Middle frontal gyrus (tissue), 1 donor: ENCODE data around the gene NBAS.

ENCODE experiments used
- DNase-seq: peaks from one replicate; pipeline ENCODE4 v3.0.0-alpha.2; 2015; ENCODE audit warnings: low spot score; ENCODE audit errors: extremely low spot score

NBAS gene

DNA sequence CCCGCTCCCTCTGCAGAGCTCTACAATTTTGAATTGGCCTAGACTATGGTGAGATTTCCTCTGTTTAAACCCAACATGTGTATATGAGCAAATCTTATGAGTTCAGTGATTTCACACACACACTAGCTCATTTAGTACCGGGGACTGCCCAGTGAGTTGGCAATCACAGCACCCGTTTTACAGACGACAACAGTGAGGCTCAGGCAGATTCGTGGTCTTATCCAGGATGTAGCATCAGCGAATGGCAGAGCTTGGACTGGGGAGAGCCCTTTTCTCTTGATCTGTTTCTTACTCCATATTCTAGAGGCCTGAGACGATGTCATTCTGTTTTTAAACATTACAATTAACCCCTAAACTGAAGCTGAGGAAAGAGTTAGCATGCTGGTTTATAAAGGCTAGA is 419.9 kb downstream of the NBAS start:
- no peak for DNase-seq

DNA sequence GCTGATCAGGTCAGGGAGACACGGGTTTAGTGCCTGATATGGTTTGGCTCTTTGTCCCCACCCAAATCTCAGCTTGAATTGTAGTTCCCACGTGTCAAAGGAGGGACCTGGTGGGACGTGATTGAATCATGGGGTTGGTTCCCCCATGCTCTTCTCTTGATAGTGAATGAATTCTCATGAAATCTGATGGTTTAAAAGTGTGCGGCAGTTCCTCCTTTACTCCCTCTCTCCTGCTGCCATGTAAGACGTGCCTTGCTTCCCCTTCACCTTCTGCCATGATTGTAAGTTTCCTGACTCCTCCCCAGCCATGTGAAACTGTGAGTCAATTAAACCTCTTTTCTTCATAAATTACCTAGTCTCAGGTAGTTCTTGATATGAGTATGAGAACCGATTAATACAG is 424.5 kb downstream of the NBAS start:
- DNase-seq = no peak

DNA sequence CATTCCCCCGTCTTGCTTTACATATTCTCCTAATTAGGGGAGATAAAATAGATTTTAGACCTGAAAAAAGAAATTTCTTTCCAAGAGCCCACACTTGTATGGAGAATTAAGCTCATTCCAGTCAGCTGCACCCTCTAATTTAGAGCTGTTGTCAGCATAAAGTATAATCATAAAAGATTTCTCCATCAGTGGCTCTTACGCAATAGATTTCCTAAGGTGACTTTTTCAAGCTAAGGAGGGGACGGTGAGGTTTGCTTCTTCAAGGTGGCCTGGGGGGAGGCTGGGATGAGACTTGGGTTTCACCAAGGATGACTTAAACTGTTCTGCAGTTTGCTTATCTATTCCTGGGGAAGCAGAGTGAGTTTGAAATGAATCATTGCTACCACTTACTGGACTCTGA is 426.2 kb downstream of the NBAS start:
- no peak for DNase-seq

DNA sequence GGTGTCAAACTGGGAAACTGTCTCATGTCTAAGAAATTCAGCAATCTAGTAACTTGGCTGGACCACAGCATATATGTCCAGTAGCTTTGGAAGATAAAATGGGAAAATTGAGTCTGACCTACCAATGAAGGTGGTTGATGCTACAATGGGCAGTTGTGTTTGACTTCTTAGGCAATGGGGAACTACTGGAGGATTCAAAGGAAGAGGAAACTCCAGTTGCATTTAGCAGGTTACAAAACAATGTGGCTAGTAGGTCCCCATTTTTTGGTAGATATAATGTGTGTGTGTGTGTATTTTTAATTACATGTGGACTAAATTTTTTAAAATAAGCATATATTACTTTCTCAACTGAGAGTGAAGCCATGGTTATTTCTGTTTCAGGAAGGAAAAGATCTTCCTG is 427.7 kb downstream of the NBAS start:
- no peak for DNase-seq

DNA sequence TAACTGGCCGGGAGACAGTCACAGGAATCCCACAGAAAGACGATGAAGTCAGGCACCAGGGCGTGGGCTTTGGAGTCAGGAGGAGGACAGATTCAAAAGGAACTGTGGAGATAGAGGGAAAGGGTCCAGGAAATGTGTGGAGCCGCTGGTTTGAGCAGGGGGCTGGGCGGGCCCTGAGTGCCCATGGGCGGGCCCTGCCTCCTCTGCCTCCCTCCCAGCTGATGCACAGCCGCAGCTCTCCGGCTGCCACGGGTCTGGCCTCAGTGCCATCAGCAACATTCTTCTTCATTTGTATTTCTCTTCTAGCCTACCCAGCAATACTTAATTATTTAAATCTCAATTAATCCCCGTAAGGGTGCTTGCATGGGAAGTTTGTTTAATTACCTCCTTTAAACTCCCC is 432.3 kb downstream of the NBAS start:
- DNase-seq = no peak

DNA sequence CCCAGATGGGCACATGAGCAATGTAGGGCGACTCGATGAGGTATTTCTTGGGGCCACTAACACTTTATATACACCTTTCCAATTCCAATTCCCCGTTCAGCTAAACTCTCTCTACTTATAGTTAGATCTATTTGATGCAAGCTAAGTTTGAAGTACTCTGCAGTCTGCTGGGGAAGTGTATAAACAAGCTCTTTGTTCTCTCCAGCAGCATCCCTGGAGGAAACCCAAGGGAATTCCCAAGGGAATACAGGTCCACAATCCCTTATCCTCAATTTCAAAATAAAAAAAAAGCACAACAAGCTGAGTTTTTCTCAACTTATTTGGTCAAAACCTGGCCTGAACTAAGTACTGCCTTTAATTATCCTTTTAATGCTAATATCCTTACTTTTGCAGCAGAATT is 433.3 kb downstream of the NBAS start:
- DNase-seq = no peak

DNA sequence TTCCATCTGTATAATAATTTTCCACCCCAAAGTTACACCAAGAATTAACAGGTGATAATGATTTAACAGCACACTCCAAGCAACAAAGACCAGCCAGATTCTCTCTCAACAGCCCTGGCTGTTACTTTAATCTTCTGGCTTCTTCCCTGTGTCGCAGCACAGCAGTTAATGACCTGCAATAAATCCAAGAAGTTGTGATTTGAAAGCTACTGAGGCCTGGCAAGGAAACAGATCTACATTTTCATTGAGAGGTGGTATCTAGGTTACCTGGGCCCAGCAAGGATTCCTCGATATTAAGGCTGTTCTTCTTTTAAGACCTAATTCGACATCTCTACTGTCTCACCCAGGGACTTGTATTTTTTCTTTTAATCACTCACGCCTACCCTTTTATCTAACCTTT is 433.8 kb downstream of the NBAS start:
- no peak for DNase-seq

DNA sequence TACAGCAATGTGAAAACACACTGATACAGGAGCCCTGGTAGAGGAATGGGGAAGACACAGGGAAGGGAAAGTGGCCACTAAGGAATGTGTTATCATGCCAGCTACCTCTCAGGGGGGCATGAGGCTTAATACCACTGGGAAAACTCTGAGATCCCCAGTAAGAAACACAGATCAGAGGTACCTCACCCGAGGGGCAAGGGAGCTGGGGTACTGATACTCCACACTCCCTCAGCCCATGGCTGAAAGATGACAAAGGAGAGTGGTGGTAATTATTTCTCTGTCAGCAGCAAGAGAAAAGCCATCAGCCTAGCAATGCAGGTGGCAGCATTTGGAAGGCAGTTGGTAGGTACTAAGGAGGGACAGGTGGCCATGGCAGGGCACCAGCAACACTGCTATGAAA is 434.8 kb downstream of the NBAS start:
- DNase-seq = no peak

DNA sequence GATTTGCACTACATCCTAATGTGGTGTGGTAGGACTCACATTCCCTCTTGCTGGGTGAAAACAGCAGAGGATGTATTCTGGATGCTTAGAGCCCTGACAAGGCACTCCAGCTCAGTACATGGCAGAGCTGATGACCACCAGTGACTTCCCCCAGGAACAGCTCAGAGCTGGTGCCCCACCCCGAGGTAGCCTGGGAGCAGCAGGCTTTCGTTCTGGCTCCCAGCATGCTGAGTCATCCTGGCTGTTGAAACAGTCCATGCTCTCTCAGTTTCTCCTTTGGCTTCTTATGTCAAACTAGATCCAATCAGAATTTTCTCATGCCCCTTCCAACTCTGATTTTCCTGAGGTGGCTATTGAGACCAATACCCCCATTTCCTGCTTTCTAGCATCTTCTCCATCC is 438.2 kb downstream of the NBAS start:
- no peak for DNase-seq

DNA sequence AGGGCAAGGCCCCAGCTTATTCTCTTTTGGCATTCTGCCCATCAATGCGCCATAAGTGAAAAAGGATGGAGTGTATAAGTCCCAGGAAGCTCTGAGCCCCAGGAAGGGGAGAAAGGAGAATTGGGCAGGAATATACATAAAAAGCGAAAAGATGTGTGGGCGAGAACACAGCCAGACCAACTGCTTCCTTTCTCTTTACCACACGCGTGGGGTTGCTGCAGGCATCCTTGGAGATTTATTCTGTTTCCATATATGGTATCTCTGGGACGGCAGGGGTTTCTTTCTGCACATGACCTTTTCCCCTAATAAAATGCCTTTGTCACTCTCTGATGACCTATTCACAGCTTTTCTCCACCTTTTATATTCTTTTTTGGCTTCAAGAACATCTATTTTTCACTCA is 440.5 kb downstream of the NBAS start:
- DNase-seq = no peak

DNA sequence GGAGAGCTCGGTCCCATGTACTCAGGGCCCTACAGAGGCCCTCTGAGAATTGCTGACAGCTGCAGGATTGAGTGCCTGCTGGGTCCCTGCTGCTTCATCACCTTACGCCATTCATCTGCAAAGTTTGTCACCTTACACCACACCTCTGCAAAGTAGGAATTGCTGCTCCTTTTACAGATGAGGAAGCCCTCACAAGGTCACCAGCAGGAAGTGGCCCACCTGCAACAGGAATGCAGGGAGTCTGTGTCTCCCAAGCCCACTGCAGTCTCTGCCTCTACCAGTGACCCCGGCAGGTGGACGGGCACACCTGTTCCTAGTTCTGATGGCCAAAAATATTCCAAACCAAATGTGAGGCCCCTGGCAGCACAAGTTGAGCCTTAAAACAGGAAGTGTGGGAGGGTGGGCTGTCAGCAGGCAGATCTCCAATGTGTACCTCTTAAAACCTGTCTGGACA is 441.4 kb downstream of the NBAS start:
- no peak for DNase-seq

DNA sequence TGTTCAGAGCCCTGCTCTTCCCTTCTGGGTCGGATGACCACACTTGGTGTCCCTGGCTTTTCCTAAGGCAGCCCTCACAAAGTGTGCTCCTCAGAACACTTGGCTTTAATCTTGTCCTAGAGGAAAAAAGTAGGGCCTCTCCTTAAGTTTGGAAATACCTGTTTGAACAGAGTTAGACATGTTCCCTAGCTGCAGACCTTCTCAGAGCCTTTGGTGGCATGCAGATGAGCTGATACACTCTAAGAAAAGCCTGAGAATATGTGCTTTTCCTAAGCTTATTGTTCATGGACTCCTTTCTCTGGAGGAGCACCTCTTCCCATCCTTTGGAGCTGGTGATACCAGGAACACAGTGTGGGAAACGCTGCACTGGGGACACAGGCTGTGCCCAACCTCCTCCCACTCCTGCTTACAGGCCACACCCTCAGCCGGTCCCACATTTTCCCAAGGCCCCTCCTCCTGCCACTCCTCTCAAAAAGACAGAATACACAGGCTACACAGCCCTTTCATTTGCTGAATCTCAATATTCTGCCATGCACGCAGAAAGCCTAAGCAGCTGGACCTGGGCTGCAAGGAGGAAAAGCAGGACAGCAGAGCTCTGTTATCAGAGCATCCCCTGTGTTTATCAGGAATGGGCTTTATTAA is 443.6 kb downstream of the NBAS start:
- DNase-seq = no peak
